HepG2 (cell line): ENCODE measurements around the gene ATP9A. TPM values are rescaled to one million over a fixed set of nuclear protein-coding genes. Genes with fewer than 3 reads are reported as not detected.

Experiments used
- ARID2 ChIP-seq: sonication (generic); formaldehyde crosslinking; IDR thresholded peaks from 2 replicates; pipeline ENCODE4 v1.8.1; 2022; ENCODE audit warnings: mild to moderate bottlenecking, missing genetic modification reagents, borderline replicate concordance
- CHD2 ChIP-seq: IDR thresholded peaks from 2 replicates; pipeline ENCODE4 v1.6.1; 2011; ENCODE audit warnings: low read depth, low read length, improper control_type of control experiment
- KDM4B ChIP-seq: sonication (generic); formaldehyde crosslinking; IDR thresholded peaks from 2 replicates; pipeline ENCODE4 v1.4.0; 2020; ENCODE audit warnings: missing genetic modification reagents
- PCBP1 ChIP-seq: fragments of 200-400 bp; formaldehyde crosslinking; IDR thresholded peaks from 2 replicates; pipeline ENCODE4 v1.6.1; 2017; ENCODE audit warnings: mild to moderate bottlenecking, low read depth, low read length, borderline replicate concordance
- RARG ChIP-seq: sonication (generic); formaldehyde crosslinking; IDR thresholded peaks from 2 replicates; pipeline ENCODE4 v1.4.0; 2020; ENCODE audit warnings: low read depth, mild to moderate bottlenecking, missing genetic modification reagents
- SIX4 ChIP-seq: sonication (generic); formaldehyde crosslinking; IDR thresholded peaks from 2 replicates; pipeline ENCODE4 v1.4.0; 2020; ENCODE audit warnings: missing genetic modification reagents
- SP2 ChIP-seq: sonication (generic); formaldehyde crosslinking; IDR thresholded peaks from 2 replicates; pipeline ENCODE4 v1.5.1; 2020; ENCODE audit warnings: mild to moderate bottlenecking, missing genetic modification reagents
- ZNF331 ChIP-seq: sonication (generic); formaldehyde crosslinking; IDR thresholded peaks from 2 replicates; pipeline ENCODE4 v1.4.0; 2020; ENCODE audit warnings: missing genetic modification reagents
- ZNF34 ChIP-seq: sonication (generic); formaldehyde crosslinking; IDR thresholded peaks from 2 replicates; pipeline ENCODE4 v1.4.0; 2020; ENCODE audit warnings: mild to moderate bottlenecking, missing genetic modification reagents, borderline replicate concordance
- ZNF670 ChIP-seq: sonication (generic); formaldehyde crosslinking; IDR thresholded peaks from 2 replicates; pipeline ENCODE4 v1.8.0; 2022; ENCODE audit warnings: mild to moderate bottlenecking, missing genetic modification reagents, borderline replicate concordance
- ZNF792 ChIP-seq: IDR thresholded peaks from 2 replicates; pipeline ENCODE4 v1.6.1; 2016
- ZNF850 ChIP-seq: sonication (generic); formaldehyde crosslinking; conservative IDR thresholded peaks from 2 replicates; pipeline ENCODE4 v1.9.0; 2021; ENCODE audit warnings: mild to moderate bottlenecking, missing genetic modification reagents
- ZSCAN29 ChIP-seq: sonication (generic); formaldehyde crosslinking; conservative IDR thresholded peaks from 2 replicates; pipeline ENCODE4 v1.4.0; 2020; ENCODE audit warnings: mild to moderate bottlenecking, missing genetic modification reagents
- ZSCAN9 ChIP-seq: IDR thresholded peaks from 2 replicates; pipeline ENCODE4 v1.6.1; 2016; ENCODE audit warnings: borderline replicate concordance
- polyA plus RNA-seq, 8 experiments: library from polyadenylated mRNA; depleted of rRNA in 3 of 8; stranded (reverse) in 7 of 8; unstranded in 1 of 8; fragments of >200 nt; fragmentation: Illumina TruSeq in 4 of 8; extraction: Trizol in 4 of 8; gene quantifications; 2 replicates each; pipeline versions ENCODE4 v1.2.1 to v1.2.3, GENCODE V29; 2011 to 2016; ENCODE audit warnings: low read depth in 4 of 8, missing spikeins in 1 of 8, mixed read lengths in 1 of 8; ENCODE audit not compliant: insufficient read depth in 1 of 8
- total RNA-seq, 5 experiments: library from RNA; depleted of rRNA; stranded (reverse); fragments of >200 nt; fragmentation: Illumina TruSeq; extraction: Trizol; gene quantifications; 2 replicates each; pipeline ENCODE4 v1.2.3, GENCODE V29; 2016; ENCODE audit warnings: low read depth in 1 of 5
- TF ChIP-seq, protein P1 (sequence below): sonication (generic); formaldehyde crosslinking; IDR thresholded peaks from 2 replicates; pipeline ENCODE4 v1.4.0; 2020; ENCODE audit warnings: mild to moderate bottlenecking, missing genetic modification reagents
- TF ChIP-seq, protein P2 (sequence below): IDR thresholded peaks from 2 replicates; pipeline ENCODE4 v1.6.1; 2016; ENCODE audit warnings: low read depth, missing genetic modification reagents, missing compliant biosample characterization

The ATP9A gene
- total and polyA plus RNA-seq, 2 of the 13 experiments (the other 11 are each of a cell fraction or from before 2014, with no cell fraction given) = 11.8 to 18.5 TPM

DNA sequence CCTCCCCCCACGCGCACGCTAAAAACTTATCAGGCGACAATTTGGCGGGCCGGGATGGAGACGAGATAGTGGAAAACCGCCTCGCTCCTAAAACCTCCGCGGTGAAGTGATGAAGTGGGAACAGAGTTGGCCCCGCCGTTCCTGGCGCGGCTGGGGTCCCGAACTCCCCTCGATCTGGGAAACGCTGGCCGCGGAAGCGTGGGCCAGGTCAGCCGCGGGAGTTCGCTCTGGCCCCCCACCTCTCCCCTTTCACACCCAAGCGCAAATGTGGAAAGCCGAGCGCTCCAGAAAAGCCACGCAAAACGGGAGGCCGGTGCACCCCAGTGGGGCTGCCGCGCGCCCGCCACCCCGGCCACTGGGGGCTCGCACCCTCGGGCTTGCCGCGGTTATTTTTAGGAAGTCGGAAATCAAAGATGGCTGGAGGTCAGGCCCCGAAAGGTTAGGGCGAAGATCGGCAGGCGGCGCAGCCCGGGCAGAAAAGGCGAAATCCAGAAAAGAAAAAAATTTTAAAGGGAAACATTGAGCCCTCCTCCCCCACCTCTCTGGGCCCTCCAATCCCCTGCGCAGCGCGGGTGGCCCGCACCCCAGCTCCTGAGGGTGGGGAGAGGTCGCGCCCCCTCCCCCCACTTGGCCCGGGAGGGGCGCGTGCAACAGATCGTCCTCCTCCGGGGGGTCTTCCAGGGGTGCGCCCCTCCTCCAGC, 33.1 kb upstream of the ATP9A start (continued):
- TF ChIP-seq ZNF331 (CRISPR knock-in tag) = no peak
- no peak for TF ChIP-seq ZSCAN29 (CRISPR knock-in tag)
- TF ChIP-seq KDM4B = no peak
- no peak for TF ChIP-seq ZSCAN9
- TF ChIP-seq ARID2 (CRISPR knock-in tag) = no peak
- no peak for TF ChIP-seq ZNF792
- TF ChIP-seq CHD2 = no peak
- TF ChIP-seq ZNF670 (CRISPR knock-in tag) = no peak
- TF ChIP-seq SIX4 (CRISPR knock-in tag) = no peak
- TF ChIP-seq, protein P1, sequence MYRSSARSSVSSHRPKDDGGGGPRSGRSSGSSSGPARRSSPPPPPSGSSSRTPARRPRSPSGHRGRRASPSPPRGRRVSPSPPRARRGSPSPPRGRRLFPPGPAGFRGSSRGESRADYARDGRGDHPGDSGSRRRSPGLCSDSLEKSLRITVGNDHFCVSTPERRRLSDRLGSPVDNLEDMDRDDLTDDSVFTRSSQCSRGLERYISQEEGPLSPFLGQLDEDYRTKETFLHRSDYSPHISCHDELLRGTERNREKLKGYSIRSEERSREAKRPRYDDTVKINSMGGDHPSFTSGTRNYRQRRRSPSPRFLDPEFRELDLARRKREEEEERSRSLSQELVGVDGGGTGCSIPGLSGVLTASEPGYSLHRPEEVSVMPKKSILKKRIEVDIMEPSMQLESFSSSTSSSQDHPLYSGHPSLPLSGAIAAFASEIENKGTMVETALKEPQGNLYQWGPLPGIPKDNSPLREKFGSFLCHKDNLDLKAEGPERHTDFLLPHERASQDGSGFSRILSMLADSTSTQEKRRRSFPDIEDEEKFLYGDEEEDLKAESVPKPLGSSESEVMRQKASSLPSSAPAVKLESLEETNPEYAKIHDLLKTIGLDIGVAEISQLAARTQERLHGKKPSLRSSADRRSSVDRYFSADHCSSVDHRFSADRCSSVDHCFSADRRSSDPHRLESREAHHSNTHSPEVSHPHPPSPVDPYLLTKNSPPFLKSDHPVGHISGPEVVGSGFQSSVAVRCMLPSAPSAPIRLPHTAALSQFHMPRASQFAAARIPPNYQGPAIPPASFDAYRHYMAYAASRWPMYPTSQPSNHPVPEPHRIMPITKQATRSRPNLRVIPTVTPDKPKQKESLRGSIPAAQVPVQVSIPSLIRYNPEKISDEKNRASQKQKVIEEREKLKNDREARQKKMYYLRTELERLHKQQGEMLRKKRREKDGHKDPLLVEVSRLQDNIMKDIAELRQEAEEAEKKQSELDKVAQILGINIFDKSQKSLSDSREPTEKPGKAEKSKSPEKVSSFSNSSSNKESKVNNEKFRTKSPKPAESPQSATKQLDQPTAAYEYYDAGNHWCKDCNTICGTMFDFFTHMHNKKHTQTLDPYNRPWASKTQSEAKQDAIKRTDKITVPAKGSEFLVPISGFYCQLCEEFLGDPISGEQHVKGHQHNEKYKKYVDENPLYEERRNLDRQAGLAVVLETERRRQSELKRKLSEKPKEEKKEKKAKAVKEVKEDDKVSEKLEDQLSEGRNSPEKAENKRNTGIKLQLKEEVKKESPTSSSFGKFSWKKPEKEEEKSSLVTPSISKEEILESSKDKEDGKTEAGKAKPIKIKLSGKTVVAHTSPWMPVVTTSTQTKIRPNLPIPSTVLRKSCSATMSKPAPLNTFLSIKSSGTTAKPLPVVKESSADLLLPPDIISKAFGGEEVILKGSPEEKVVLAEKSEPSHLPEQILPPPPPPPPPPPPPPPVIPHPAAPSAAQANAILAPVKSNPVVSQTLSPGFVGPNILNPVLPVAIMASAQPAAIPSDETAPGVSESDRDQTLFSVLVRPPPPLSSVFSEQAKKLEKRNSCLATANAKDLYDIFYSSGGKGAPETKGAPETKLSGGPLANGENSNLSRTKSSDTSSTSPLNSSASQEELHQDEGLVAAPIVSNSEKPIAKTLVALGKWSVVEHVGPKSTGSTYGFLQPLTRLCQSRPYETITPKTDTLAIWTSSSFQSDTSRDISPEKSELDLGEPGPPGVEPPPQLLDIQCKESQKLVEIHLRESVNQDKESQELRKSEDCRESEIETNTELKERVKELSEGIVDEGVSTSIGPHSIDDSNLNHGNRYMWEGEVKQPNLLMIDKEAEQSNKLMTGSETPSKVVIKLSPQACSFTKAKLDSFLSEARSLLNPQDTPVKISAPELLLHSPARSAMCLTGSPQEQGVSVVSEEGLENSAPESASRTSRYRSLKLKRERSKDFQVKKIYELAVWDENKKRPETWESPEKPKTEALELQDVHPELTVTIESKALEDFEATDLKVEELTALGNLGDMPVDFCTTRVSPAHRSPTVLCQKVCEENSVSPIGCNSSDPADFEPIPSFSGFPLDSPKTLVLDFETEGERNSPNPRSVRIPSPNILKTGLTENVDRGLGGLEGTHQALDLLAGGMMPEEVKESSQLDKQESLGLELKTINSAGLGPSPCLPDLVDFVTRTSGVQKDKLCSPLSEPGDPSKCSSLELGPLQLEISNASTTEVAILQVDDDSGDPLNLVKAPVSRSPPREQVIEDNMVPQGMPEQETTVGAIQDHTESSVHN (CRISPR knock-in tag) = no peak
- no peak for TF ChIP-seq ZNF850 (CRISPR knock-in tag)
- TF ChIP-seq RARG (CRISPR knock-in tag) = no peak
- no peak for TF ChIP-seq ZNF34 (CRISPR knock-in tag)
- TF ChIP-seq, protein P2, sequence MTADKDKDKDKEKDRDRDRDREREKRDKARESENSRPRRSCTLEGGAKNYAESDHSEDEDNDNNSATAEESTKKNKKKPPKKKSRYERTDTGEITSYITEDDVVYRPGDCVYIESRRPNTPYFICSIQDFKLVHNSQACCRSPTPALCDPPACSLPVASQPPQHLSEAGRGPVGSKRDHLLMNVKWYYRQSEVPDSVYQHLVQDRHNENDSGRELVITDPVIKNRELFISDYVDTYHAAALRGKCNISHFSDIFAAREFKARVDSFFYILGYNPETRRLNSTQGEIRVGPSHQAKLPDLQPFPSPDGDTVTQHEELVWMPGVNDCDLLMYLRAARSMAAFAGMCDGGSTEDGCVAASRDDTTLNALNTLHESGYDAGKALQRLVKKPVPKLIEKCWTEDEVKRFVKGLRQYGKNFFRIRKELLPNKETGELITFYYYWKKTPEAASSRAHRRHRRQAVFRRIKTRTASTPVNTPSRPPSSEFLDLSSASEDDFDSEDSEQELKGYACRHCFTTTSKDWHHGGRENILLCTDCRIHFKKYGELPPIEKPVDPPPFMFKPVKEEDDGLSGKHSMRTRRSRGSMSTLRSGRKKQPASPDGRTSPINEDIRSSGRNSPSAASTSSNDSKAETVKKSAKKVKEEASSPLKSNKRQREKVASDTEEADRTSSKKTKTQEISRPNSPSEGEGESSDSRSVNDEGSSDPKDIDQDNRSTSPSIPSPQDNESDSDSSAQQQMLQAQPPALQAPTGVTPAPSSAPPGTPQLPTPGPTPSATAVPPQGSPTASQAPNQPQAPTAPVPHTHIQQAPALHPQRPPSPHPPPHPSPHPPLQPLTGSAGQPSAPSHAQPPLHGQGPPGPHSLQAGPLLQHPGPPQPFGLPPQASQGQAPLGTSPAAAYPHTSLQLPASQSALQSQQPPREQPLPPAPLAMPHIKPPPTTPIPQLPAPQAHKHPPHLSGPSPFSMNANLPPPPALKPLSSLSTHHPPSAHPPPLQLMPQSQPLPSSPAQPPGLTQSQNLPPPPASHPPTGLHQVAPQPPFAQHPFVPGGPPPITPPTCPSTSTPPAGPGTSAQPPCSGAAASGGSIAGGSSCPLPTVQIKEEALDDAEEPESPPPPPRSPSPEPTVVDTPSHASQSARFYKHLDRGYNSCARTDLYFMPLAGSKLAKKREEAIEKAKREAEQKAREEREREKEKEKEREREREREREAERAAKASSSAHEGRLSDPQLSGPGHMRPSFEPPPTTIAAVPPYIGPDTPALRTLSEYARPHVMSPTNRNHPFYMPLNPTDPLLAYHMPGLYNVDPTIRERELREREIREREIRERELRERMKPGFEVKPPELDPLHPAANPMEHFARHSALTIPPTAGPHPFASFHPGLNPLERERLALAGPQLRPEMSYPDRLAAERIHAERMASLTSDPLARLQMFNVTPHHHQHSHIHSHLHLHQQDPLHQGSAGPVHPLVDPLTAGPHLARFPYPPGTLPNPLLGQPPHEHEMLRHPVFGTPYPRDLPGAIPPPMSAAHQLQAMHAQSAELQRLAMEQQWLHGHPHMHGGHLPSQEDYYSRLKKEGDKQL (CRISPR knock-in tag) = no peak
- no peak for TF ChIP-seq SP2 (CRISPR knock-in tag)
- TF ChIP-seq PCBP1 = no peak
